Neuronal stem cell (in vitro differentiated cells): ENCODE data around the gene TMEM147.
A peak's percentile ranks its signal among the peaks of the same experiment; 100 is the strongest.

ENCODE experiments used
- DNase-seq: peaks from one replicate; pipeline ENCODE4 v3.0.0-alpha.2; 2013; ENCODE audit warnings: low spot score
- H2AFZ ChIP-seq: one replicate; pipeline ENCODE4 v1.6.1; 2013; ENCODE audit warnings: mild to moderate bottlenecking, low read length, inconsistent platforms
- H2AK5ac ChIP-seq: 2 replicates; pipeline ENCODE4 v1.6.1; 2013; ENCODE audit warnings: low read depth, mild to moderate bottlenecking, inconsistent platforms, low read length, moderate library complexity, mixed read lengths
- H2BK120ac ChIP-seq: 2 replicates; pipeline ENCODE4 v1.6.1; 2013; ENCODE audit warnings: low read depth, mild to moderate bottlenecking, inconsistent platforms, low read length, moderate library complexity, mixed read lengths
- H2BK12ac ChIP-seq: one replicate; pipeline ENCODE4 v1.6.1; 2013; ENCODE audit warnings: low read length, inconsistent platforms
- H2BK15ac ChIP-seq: 2 replicates; pipeline ENCODE4 v1.6.1; 2013; ENCODE audit warnings: mild to moderate bottlenecking, low read length, inconsistent platforms, mixed read lengths
- H2BK5ac ChIP-seq: one replicate; pipeline ENCODE4 v1.6.1; 2013; ENCODE audit warnings: inconsistent platforms, mild to moderate bottlenecking, low read length, moderate library complexity
- H3K14ac ChIP-seq: one replicate; pipeline ENCODE4 v1.6.1; 2013; ENCODE audit warnings: low read length, inconsistent platforms
- H3K18ac ChIP-seq: 2 replicates; pipeline ENCODE4 v1.6.1; 2013; ENCODE audit warnings: low read length, inconsistent platforms
- H3K23ac ChIP-seq: 2 replicates; pipeline ENCODE4 v1.6.1; 2013; ENCODE audit warnings: low read depth, mild to moderate bottlenecking, mixed read lengths, low read length, inconsistent platforms; ENCODE audit not compliant: poor library complexity
- H3K27ac ChIP-seq: replicated peaks from 3 replicates; pipeline ENCODE4 v1.5.1; 2013; ENCODE audit warnings: low read length, inconsistent platforms
- H3K27me3 ChIP-seq, 3 experiments: 2 replicates each; pipeline ENCODE4 v1.6.1; 2013; ENCODE audit warnings: low read length in 3 of 3, mild to moderate bottlenecking in 2 of 3, inconsistent platforms in 1 of 3, low read depth in 1 of 3, mixed read lengths in 1 of 3, moderate library complexity in 1 of 3; ENCODE audit not compliant: control insufficient read depth in 3 of 3, insufficient read depth in 3 of 3
- H3K36me3 ChIP-seq, 2 donors: replicated peaks in 1 of 2; 2 replicates each; pipeline ENCODE4 v1.6.1; 2013; ENCODE audit warnings: low read length in 2 of 2; ENCODE audit not compliant: control insufficient read depth in 2 of 2, insufficient read depth in 2 of 2
- H3K4ac ChIP-seq: 2 replicates; pipeline ENCODE4 v1.6.1; 2013; ENCODE audit warnings: inconsistent platforms, mild to moderate bottlenecking, low read length, moderate library complexity
- H3K4me1 ChIP-seq, 2 donors: 1 replicate in 1 of 2; 2 replicates in 1 of 2; pipeline ENCODE4 v1.6.1; 2013; ENCODE audit warnings: low read length in 2 of 2, low read depth in 1 of 2; ENCODE audit not compliant: control insufficient read depth in 2 of 2, insufficient read depth in 1 of 2
- H3K4me2 ChIP-seq: one replicate; pipeline ENCODE4 v1.6.1; 2013; ENCODE audit warnings: mild to moderate bottlenecking, low read length, inconsistent platforms; ENCODE audit not compliant: insufficient read depth, poor library complexity, severe bottlenecking
- H3K4me3 ChIP-seq, 2 donors: 2 replicates each; pipeline ENCODE4 v1.5.1; 2013; ENCODE audit warnings: low read length in 2 of 2, mild to moderate bottlenecking in 2 of 2, inconsistent platforms in 1 of 2, moderate library complexity in 1 of 2
- H3K79me1 ChIP-seq: one replicate; pipeline ENCODE4 v1.6.1; 2013; ENCODE audit warnings: low read depth, mild to moderate bottlenecking, inconsistent platforms, low read length, moderate library complexity
- H3K9ac ChIP-seq: one replicate; pipeline ENCODE4 v1.6.1; 2013; ENCODE audit warnings: mild to moderate bottlenecking, low read depth, low read length, inconsistent platforms; ENCODE audit not compliant: poor library complexity
- H3K9me3 ChIP-seq, 2 donors: replicated peaks in 1 of 2; 2 replicates each; pipeline versions ENCODE3 to v1.6.1; 2013; ENCODE audit warnings: low read length in 2 of 2, mild to moderate bottlenecking in 2 of 2, inconsistent platforms in 1 of 2, low read depth in 1 of 2, mixed read lengths in 1 of 2, moderate library complexity in 1 of 2; ENCODE audit not compliant: control insufficient read depth in 2 of 2, insufficient read depth in 1 of 2
- H4K8ac ChIP-seq: one replicate; pipeline ENCODE4 v1.6.1; 2013; ENCODE audit warnings: low read depth, mild to moderate bottlenecking, inconsistent platforms, low read length, moderate library complexity
- H4K91ac ChIP-seq: one replicate; pipeline ENCODE4 v1.6.1; 2013; ENCODE audit warnings: low read length, low read depth, mild to moderate bottlenecking, inconsistent platforms; ENCODE audit not compliant: poor library complexity
- WGBS, 2 donors: extraction: QIAGEN DNeasy Blood & Tissue Kit; methylation state at CpG; one replicate each; pipeline ENCODE4 v1.1.7; 2013; ENCODE audit warnings: missing lambda C conversion rate in 2 of 2, mixed read lengths in 1 of 2; ENCODE audit not compliant: insufficient read length in 2 of 2, insufficient replicate concordance in 1 of 2; ENCODE audit errors: extremely low coverage in 2 of 2; 5-methylcytosine and 5-hydroxymethylcytosine counted together

TMEM147 gene

DNA sequence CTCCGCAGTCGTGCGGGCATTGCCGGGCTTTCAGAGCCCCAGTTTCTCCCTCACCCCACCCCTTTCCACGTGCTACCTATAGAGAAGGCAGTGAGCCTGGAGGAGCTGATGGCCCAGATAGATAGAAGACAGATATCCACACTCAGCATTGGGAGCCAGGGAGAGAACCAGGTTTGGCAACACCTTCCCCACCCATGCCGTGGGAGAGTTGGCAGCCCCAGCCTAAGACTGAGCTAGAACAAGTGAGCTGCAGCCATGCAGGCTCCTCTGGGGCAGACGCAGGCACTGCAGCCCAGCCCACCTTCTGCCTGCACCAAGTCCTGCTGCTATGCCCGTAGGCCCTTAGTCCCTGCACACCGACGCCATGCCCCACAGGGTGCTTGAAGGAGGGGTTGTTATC lies 44.8 kb upstream of the TMEM147 start:
- Histone ChIP-seq H3K4me2 (no peak overlapping the region), H4K91ac (no peak overlapping the region), H4K8ac (no peak overlapping the region), H3K23ac (peak overlapping the region; percentile 81), H2AK5ac (no peak overlapping the region), H2BK5ac (no peak overlapping the region), H3K27me3 (peaks cover 0 to 66% (median 0%) of the 10 kb centered on the region in 3 experiments), H3K14ac (no peak overlapping the region), H3K4me3 (no peak overlapping the region), H3K9ac (peak overlapping the region; percentile 61), H3K4ac (no peak overlapping the region), H3K18ac (no peak overlapping the region), H3K9me3 (no peaks in the 10 kb centered on the region), H2BK120ac (no peak overlapping the region), H2AFZ (no peak overlapping the region), H3K36me3 (peaks cover 0 to 16% of the 10 kb centered on the region in 2 donors), H2BK15ac (no peak overlapping the region), H3K4me1 (no peaks in the 10 kb centered on the region), H2BK12ac (no peak overlapping the region), H3K79me1 (peaks cover 4% of the 10 kb centered on the region), H3K27ac (no peak overlapping the region)
- DNase-seq: no peak
- WGBS, 2 donors: no CpG with 5 or more reads among the region's 10 CpGs

GRCh38 chr19:35501684-35502083 lies 43.7 kb upstream of the TMEM147 start:
- no peak overlapping the region for H2BK120ac ChIP-seq
- H2AFZ ChIP-seq: peak overlapping the region; percentile 29
- no CpG with 5 or more reads among the region's 15 CpGs for WGBS, 2 donors
- H3K4me1 ChIP-seq: no peaks in the 10 kb centered on the region
- H2BK5ac ChIP-seq: no peak overlapping the region
- peak overlapping the region; percentile 74 for H3K9ac ChIP-seq
- H3K79me1 ChIP-seq: peaks cover 4% of the 10 kb centered on the region
- H4K91ac ChIP-seq: no peak overlapping the region
- peak overlapping the region; percentile 62 for H3K23ac ChIP-seq
- H2BK12ac ChIP-seq: no peak overlapping the region
- H3K18ac ChIP-seq: peak overlapping the region; percentile 74
- H3K4me3 ChIP-seq: no peak overlapping the region
- no peak overlapping the region for H4K8ac ChIP-seq
- no peak for DNase-seq
- H3K14ac ChIP-seq: no peak overlapping the region
- no peak overlapping the region for H2AK5ac ChIP-seq
- no peak overlapping the region for H3K27ac ChIP-seq
- no peak overlapping the region for H3K4ac ChIP-seq
- no peak overlapping the region for H2BK15ac ChIP-seq
- peaks cover 0 to 18% of the 10 kb centered on the region in 2 donors for H3K36me3 ChIP-seq
- no peaks in the 10 kb centered on the region for H3K9me3 ChIP-seq
- peaks cover 0 to 72% (median 0%) of the 10 kb centered on the region in 3 experiments for H3K27me3 ChIP-seq
- H3K4me2 ChIP-seq: no peak overlapping the region

GRCh38 chr19:35502751-35503150 lies 42.7 kb upstream of the TMEM147 start:
- H2AFZ ChIP-seq: no peak overlapping the region
- no peaks in the 10 kb centered on the region for H3K9me3 ChIP-seq
- H3K4me3 ChIP-seq: no peak overlapping the region
- no peak overlapping the region for H3K4me2 ChIP-seq
- no peak overlapping the region for H2BK15ac ChIP-seq
- no peak overlapping the region for H4K91ac ChIP-seq
- peaks cover 0 to 17% of the 10 kb centered on the region in 2 donors for H3K36me3 ChIP-seq
- DNase-seq: no peak
- H3K27ac ChIP-seq: no peak overlapping the region
- no peak overlapping the region for H2AK5ac ChIP-seq
- H3K9ac ChIP-seq: no peak overlapping the region
- no peaks in the 10 kb centered on the region for H3K4me1 ChIP-seq
- WGBS, 2 donors: no CpG with 5 or more reads among the region's 4 CpGs
- peaks cover 4% of the 10 kb centered on the region for H3K79me1 ChIP-seq
- no peak overlapping the region for H3K18ac ChIP-seq
- H3K4ac ChIP-seq: no peak overlapping the region
- no peak overlapping the region for H3K23ac ChIP-seq
- no peak overlapping the region for H2BK120ac ChIP-seq
- H4K8ac ChIP-seq: no peak overlapping the region
- no peak overlapping the region for H3K14ac ChIP-seq
- H2BK5ac ChIP-seq: no peak overlapping the region
- H3K27me3 ChIP-seq: peaks cover 0 to 79% (median 0%) of the 10 kb centered on the region in 3 experiments
- H2BK12ac ChIP-seq: no peak overlapping the region

GRCh38 chr19:35506011-35506410 lies 39.4 kb upstream of the TMEM147 start:
- H3K4me3 ChIP-seq: no peak overlapping the region
- no peak overlapping the region for H4K8ac ChIP-seq
- no peak overlapping the region for H3K27ac ChIP-seq
- WGBS, 2 donors: no CpG with 5 or more reads among the region's 7 CpGs
- H4K91ac ChIP-seq: no peak overlapping the region
- no peak overlapping the region for H2AK5ac ChIP-seq
- peaks cover 3% of the 10 kb centered on the region for H3K79me1 ChIP-seq
- H3K18ac ChIP-seq: no peak overlapping the region
- peaks cover 0 to 84% (median 0%) of the 10 kb centered on the region in 3 experiments for H3K27me3 ChIP-seq
- no peak overlapping the region for H2BK12ac ChIP-seq
- no peak overlapping the region for H3K9ac ChIP-seq
- no peak overlapping the region for H3K14ac ChIP-seq
- peaks cover 2 to 3% of the 10 kb centered on the region in 2 donors for H3K4me1 ChIP-seq
- H3K36me3 ChIP-seq: peaks cover 0 to 7% of the 10 kb centered on the region in 2 donors
- H2BK5ac ChIP-seq: no peak overlapping the region
- H3K4ac ChIP-seq: no peak overlapping the region
- no peak overlapping the region for H2BK15ac ChIP-seq
- H3K23ac ChIP-seq: no peak overlapping the region
- no peak overlapping the region for H2BK120ac ChIP-seq
- no peak overlapping the region for H2AFZ ChIP-seq
- DNase-seq: no peak
- H3K9me3 ChIP-seq: no peaks in the 10 kb centered on the region
- no peak overlapping the region for H3K4me2 ChIP-seq
